Measurements from ENCODE around the gene LMO1.

DNA sequence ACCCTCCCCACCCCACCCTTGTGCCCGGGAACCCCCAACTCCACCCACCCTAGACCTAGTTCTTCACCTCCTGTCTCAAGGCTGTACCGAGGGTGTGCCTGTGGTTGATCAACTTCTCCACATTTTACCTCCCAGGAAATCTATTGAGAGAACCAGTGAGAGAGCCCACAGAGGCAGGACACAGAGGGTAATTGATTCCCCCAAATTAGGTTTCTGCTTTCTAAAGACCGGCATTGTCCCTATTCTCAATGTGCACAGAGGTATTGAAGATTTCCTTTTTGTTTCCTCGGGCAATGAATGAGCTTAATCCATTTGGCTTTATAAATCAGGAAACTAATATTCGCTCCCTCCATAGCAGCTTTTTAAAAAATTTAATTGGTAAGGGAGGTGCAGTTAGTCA is 6.0 kb upstream of the LMO1 start:
- TF ChIP-seq, protein P1, sequence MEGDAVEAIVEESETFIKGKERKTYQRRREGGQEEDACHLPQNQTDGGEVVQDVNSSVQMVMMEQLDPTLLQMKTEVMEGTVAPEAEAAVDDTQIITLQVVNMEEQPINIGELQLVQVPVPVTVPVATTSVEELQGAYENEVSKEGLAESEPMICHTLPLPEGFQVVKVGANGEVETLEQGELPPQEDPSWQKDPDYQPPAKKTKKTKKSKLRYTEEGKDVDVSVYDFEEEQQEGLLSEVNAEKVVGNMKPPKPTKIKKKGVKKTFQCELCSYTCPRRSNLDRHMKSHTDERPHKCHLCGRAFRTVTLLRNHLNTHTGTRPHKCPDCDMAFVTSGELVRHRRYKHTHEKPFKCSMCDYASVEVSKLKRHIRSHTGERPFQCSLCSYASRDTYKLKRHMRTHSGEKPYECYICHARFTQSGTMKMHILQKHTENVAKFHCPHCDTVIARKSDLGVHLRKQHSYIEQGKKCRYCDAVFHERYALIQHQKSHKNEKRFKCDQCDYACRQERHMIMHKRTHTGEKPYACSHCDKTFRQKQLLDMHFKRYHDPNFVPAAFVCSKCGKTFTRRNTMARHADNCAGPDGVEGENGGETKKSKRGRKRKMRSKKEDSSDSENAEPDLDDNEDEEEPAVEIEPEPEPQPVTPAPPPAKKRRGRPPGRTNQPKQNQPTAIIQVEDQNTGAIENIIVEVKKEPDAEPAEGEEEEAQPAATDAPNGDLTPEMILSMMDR (IDR thresholded peaks at IDR 0.05): no peak
- no peak for TF ChIP-seq POLR2A (IDR thresholded peaks at IDR 0.05)
- no peak for TF ChIP-seq EP300 (IDR thresholded peaks at IDR 0.05)
